Upper lobe of left lung (tissue), 4 donors: ENCODE results near the gene MUCL3.

Experiments
- POLR2A ChIP-seq, 4 donors: fragments of 450-650 bp; IDR thresholded peaks; one replicate each; pipeline ENCODE4 v1.5.1; 2016 to 2017; ENCODE audit warnings: antibody characterized with exemption in 4 of 4, mild to moderate bottlenecking in 2 of 4
- POLR2AphosphoS5 ChIP-seq, 2 donors: sonication (generic); formaldehyde crosslinking; IDR thresholded peaks; one replicate each; pipeline ENCODE4 v1.5.1; 2017; ENCODE audit warnings: antibody characterized with exemption in 2 of 2
- TF ChIP-seq, protein P1 (sequence below), 6 experiments: fragments of 450-650 bp in 4 of 6; fragments of 200-600 bp in 2 of 6; sonication (generic) in 2 of 6; IDR thresholded peaks; one replicate each; pipeline ENCODE4 v1.5.1; 2016 to 2019; ENCODE audit warnings: antibody characterized with exemption in 6 of 6

DNA sequence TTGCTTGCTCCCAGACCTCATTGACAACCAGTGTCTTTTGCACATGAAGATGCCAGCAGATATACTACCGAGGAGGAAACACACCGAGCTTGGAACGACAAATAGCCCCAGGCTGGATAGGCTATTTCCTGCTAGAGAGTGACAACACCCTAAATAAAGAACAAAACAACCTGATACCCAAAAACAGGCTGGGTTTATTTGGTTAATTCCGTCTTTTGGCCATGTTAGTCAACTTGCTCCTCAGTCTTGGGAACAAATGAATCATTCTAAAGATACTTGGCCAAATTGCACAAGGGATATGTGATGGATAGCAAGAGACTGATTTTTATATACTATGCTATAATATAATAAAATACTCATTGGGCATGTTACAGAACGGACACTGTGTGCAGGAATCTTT lies 58.0 kb downstream of the MUCL3 start:
- no peak for TF ChIP-seq POLR2A (IDR thresholded peaks at IDR 0.05)
- TF ChIP-seq, protein P1, sequence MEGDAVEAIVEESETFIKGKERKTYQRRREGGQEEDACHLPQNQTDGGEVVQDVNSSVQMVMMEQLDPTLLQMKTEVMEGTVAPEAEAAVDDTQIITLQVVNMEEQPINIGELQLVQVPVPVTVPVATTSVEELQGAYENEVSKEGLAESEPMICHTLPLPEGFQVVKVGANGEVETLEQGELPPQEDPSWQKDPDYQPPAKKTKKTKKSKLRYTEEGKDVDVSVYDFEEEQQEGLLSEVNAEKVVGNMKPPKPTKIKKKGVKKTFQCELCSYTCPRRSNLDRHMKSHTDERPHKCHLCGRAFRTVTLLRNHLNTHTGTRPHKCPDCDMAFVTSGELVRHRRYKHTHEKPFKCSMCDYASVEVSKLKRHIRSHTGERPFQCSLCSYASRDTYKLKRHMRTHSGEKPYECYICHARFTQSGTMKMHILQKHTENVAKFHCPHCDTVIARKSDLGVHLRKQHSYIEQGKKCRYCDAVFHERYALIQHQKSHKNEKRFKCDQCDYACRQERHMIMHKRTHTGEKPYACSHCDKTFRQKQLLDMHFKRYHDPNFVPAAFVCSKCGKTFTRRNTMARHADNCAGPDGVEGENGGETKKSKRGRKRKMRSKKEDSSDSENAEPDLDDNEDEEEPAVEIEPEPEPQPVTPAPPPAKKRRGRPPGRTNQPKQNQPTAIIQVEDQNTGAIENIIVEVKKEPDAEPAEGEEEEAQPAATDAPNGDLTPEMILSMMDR (IDR thresholded peaks at IDR 0.05), result no peak
- TF ChIP-seq POLR2AphosphoS5 (IDR thresholded peaks at IDR 0.05), result no peak
